ENCODE measurements around the gene MAST1.

GRCh38 chr19:12882589-12882988, 44.3 kb downstream of the MAST1 start:
- TF ChIP-seq EP300 (IDR thresholded peaks at IDR 0.05) (no peak), CTCF (IDR thresholded peaks at IDR 0.05) (no peak), E2F6 (IDR thresholded peaks at IDR 0.05; ENCODE audit: borderline replicate concordance, low read depth) (no peak), PBX3 (IDR thresholded peaks at IDR 0.05) (no peak), ZC3H11A (IDR thresholded peaks at IDR 0.05) (no peak), PHF8 (IDR thresholded peaks at IDR 0.05; ENCODE audit: borderline replicate concordance, low read depth) (no peak), JUN (IDR thresholded peaks at IDR 0.05) (no peak), POLR2A (IDR thresholded peaks at IDR 0.05; ENCODE audit: low read length) (no peak), RAD21 (conservative IDR thresholded peaks at IDR 0.05 in 1 of 2, IDR thresholded peaks at IDR 0.05 in 1 of 2) (no peak), KDM1A (IDR thresholded peaks at IDR 0.05; ENCODE audit: low read depth) (no peak), RFX5 (IDR thresholded peaks at IDR 0.05) (no peak), BHLHE40 (IDR thresholded peaks at IDR 0.05; ENCODE audit: low read depth, low read length) (no peak), RCOR1 (IDR thresholded peaks at IDR 0.05; ENCODE audit: low read depth, low read length) (no peak), REST (IDR thresholded peaks at IDR 0.05) (no peak)

All from A549 (cell line).